MM.1S (cell line): Measurements from ENCODE around the gene NTRK3.
A peak's percentile ranks its signal among the peaks of the same experiment; 100 is the strongest.

ENCODE experiments used
- DNase-seq: peaks from one replicate; pipeline ENCODE4 v3.0.0-alpha.2; 2015
- H2AFZ ChIP-seq: fragments of 300-600 bp; sonication (generic); 2 replicates; pipeline ENCODE4 v1.6.0; 2016; ENCODE audit warnings: antibody characterized with exemption, low read length
- H3F3A ChIP-seq: fragments of 300-600 bp; sonication (generic); 2 replicates; pipeline ENCODE4 v1.6.1; 2016; ENCODE audit warnings: mild to moderate bottlenecking, antibody characterized with exemption, low read length, moderate library complexity, mixed read lengths; ENCODE audit not compliant: insufficient read depth
- H3K27ac ChIP-seq: fragments of 300-600 bp; sonication (generic); 2 replicates; pipeline ENCODE4 v1.5.1; 2016; ENCODE audit warnings: mild to moderate bottlenecking, low read length
- H3K27me3 ChIP-seq: fragments of 300-600 bp; sonication (generic); replicated peaks from 2 replicates; pipeline ENCODE4 v1.6.0; 2016; ENCODE audit warnings: low read length; ENCODE audit not compliant: insufficient read depth
- H3K36me3 ChIP-seq: fragments of 300-600 bp; sonication (generic); replicated peaks from 2 replicates; pipeline ENCODE4 v1.6.1; 2016; ENCODE audit warnings: mild to moderate bottlenecking, low read length, mixed read lengths; ENCODE audit not compliant: insufficient read depth
- H3K4me1 ChIP-seq: fragments of 300-600 bp; sonication (generic); 2 replicates; pipeline ENCODE4 v1.6.1; 2016; ENCODE audit warnings: low read length, mixed read lengths
- H3K4me2 ChIP-seq: fragments of 300-600 bp; sonication (generic); 2 replicates; pipeline ENCODE4 v1.6.0; 2016; ENCODE audit warnings: low read depth, low read length
- H3K4me3 ChIP-seq: fragments of 300-600 bp; sonication (generic); 2 replicates; pipeline ENCODE4 v1.5.1; 2016; ENCODE audit warnings: low read length, mixed read lengths
- H3K79me2 ChIP-seq: fragments of 300-600 bp; sonication (generic); 2 replicates; pipeline ENCODE4 v1.6.1; 2016; ENCODE audit warnings: mixed run types, low read length, mixed read lengths
- H3K9ac ChIP-seq: fragments of 300-600 bp; sonication (generic); 2 replicates; pipeline ENCODE4 v1.6.1; 2016; ENCODE audit warnings: low read length, mixed read lengths
- H3K9me2 ChIP-seq: fragments of 300-600 bp; sonication (generic); replicated peaks from 2 replicates; pipeline ENCODE4 v1.6.1; 2016; ENCODE audit warnings: mild to moderate bottlenecking, low read length, mixed read lengths; ENCODE audit not compliant: insufficient read depth
- H3K9me3 ChIP-seq: fragments of 300-600 bp; sonication (generic); replicated peaks from 2 replicates; pipeline ENCODE4 v1.6.1; 2016; ENCODE audit warnings: mild to moderate bottlenecking, low read length, mixed read lengths; ENCODE audit not compliant: insufficient read depth
- H4K20me1 ChIP-seq: fragments of 300-600 bp; sonication (generic); 2 replicates; pipeline ENCODE4 v1.6.1; 2016; ENCODE audit warnings: mild to moderate bottlenecking, low read length, moderate library complexity, mixed read lengths; ENCODE audit not compliant: insufficient read depth
- EZH2 ChIP-seq: fragments of 300-600 bp; sonication (generic); optimal IDR thresholded peaks from 2 replicates; pipeline ENCODE3; 2017; ENCODE audit warnings: low read depth, mild to moderate bottlenecking, antibody characterized with exemption, low read length, mixed read lengths
- EZH2phosphoT487 ChIP-seq: fragments of 300-600 bp; sonication (generic); IDR thresholded peaks from 2 replicates; pipeline ENCODE4 v1.6.1; 2018; ENCODE audit warnings: antibody characterized with exemption, low read length
- TF ChIP-seq, protein P1 (sequence below): fragments of 300-600 bp; sonication (generic); IDR thresholded peaks from 2 replicates; pipeline ENCODE4 v1.5.1; 2016; ENCODE audit warnings: antibody characterized with exemption, low read length, mixed read lengths

Gene NTRK3

DNA sequence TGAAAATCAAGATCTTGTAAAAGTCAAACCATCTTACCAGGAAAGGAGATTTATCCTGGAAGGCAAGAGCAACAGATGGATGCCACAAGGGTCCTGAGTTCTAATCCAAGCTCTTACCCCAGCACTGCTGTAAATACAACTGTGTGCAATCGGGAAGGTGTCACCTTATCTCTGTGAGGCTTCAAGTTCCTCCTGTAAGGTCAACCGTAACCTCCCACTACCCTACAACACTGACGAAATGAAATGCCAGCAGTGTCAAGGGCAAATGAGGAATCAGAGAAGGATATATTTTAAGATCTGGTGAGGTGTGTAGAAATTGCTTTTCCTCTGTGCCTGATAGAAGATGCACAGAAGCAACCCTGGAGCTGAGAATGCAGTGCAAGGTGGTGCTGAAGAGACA, 207.8 kb downstream of the NTRK3 start:
- TF ChIP-seq EZH2phosphoT487 (no peak), EZH2 (no peak)
- TF ChIP-seq, protein P1, sequence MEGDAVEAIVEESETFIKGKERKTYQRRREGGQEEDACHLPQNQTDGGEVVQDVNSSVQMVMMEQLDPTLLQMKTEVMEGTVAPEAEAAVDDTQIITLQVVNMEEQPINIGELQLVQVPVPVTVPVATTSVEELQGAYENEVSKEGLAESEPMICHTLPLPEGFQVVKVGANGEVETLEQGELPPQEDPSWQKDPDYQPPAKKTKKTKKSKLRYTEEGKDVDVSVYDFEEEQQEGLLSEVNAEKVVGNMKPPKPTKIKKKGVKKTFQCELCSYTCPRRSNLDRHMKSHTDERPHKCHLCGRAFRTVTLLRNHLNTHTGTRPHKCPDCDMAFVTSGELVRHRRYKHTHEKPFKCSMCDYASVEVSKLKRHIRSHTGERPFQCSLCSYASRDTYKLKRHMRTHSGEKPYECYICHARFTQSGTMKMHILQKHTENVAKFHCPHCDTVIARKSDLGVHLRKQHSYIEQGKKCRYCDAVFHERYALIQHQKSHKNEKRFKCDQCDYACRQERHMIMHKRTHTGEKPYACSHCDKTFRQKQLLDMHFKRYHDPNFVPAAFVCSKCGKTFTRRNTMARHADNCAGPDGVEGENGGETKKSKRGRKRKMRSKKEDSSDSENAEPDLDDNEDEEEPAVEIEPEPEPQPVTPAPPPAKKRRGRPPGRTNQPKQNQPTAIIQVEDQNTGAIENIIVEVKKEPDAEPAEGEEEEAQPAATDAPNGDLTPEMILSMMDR = no peak
- H3K36me3 ChIP-seq = no peaks in the 10 kb centered on the region
- H3K27ac ChIP-seq = peak overlapping the region; percentile 39; the same call in 1 of the 2 replicates
- peaks cover 31% of the 10 kb centered on the region for H3K4me1 ChIP-seq
- no peaks in the 10 kb centered on the region for H3K9me3 ChIP-seq
- DNase-seq = no peak
- no peak overlapping the region for H2AFZ ChIP-seq
- no peaks in the 10 kb centered on the region for H3K9me2 ChIP-seq
- H3F3A ChIP-seq = peaks cover 5% of the 10 kb centered on the region; the same call in 1 of the 2 replicates
- no peak overlapping the region for H3K9ac ChIP-seq
- H4K20me1 ChIP-seq = no peaks in the 10 kb centered on the region
- peak overlapping the region; percentile 60 for H3K4me2 ChIP-seq
- no peaks in the 10 kb centered on the region for H3K79me2 ChIP-seq
- H3K4me3 ChIP-seq = no peak overlapping the region
- no peaks in the 10 kb centered on the region for H3K27me3 ChIP-seq

DNA sequence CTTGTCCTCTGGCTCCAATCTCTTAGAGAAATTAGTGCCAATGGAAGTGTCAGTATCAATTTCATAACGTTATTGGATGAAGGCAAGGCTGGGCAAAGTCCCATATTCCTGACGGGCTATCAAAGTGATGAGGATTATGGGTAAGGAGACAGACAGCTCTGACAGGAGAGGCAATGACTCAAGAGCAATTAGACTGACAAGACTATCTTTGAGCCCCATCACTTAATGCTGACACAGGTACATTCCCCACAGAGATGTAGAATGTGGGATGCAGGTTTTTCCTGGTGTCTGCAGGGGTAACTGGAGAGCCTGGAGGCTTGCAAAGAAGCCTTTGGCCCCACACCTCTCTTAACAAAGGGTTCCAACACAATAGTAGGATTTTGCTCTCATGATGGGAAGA, 208.3 kb downstream of the NTRK3 start:
- H3K79me2 ChIP-seq = no peaks in the 10 kb centered on the region
- DNase-seq = no peak
- no peak overlapping the region for H2AFZ ChIP-seq
- no peaks in the 10 kb centered on the region for H3K9me2 ChIP-seq
- H3K4me2 ChIP-seq = no peak overlapping the region
- H3K27ac ChIP-seq = no peak overlapping the region
- no peak overlapping the region for H3K9ac ChIP-seq
- no peaks in the 10 kb centered on the region for H3K36me3 ChIP-seq
- H3K4me1 ChIP-seq = peaks cover 31% of the 10 kb centered on the region
- H3K4me3 ChIP-seq = no peak overlapping the region
- no peaks in the 10 kb centered on the region for H3K27me3 ChIP-seq
- no peaks in the 10 kb centered on the region for H3K9me3 ChIP-seq
- TF ChIP-seq, protein P1 = no peak
- no peak for TF ChIP-seq EZH2
- no peak for TF ChIP-seq EZH2phosphoT487
- peaks cover 5% of the 10 kb centered on the region; the same call in 1 of the 2 replicates for H3F3A ChIP-seq
- H4K20me1 ChIP-seq = no peaks in the 10 kb centered on the region

DNA sequence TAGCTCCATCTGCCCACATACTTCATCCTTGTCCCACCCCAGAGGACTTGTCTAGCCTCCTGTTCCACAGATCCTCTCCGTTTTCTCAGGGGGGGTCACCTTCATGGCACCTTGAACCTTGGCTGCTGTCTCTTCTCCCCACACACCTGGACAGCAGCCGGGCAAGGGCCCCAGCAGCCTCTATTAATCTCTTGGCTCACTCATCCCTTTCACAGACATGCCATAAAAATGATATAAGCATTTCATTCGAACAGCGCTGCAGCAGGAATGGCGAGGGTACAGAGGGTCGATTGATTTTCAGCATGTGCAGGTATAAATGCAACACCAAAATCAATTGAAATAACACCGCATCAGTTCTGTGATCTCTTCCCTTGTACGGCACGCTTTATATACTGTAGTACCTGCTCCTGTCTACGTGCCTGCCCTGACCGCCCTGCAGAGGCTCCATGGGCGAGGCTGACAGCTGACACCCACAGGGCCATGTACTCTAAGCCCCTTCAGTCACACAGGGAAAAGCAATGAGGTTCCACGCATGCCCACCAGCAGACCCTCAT, 209.9 kb downstream of the NTRK3 start:
- H3K9me2 ChIP-seq = no peaks in the 10 kb centered on the region
- no peak for DNase-seq
- no peak overlapping the region for H3K9ac ChIP-seq
- H3K4me1 ChIP-seq = peaks cover 31% of the 10 kb centered on the region
- H3F3A ChIP-seq = peaks cover 5% of the 10 kb centered on the region; the same call in 1 of the 2 replicates
- no peaks in the 10 kb centered on the region for H3K27me3 ChIP-seq
- H3K9me3 ChIP-seq = no peaks in the 10 kb centered on the region
- TF ChIP-seq EZH2 = no peak
- TF ChIP-seq, protein P1 = no peak
- TF ChIP-seq EZH2phosphoT487 = no peak
- H3K27ac ChIP-seq = no peak overlapping the region
- H3K4me2 ChIP-seq = no peak overlapping the region
- no peaks in the 10 kb centered on the region for H3K36me3 ChIP-seq
- no peak overlapping the region for H3K4me3 ChIP-seq
- no peak overlapping the region for H2AFZ ChIP-seq
- no peaks in the 10 kb centered on the region for H4K20me1 ChIP-seq
- H3K79me2 ChIP-seq = no peaks in the 10 kb centered on the region
